ENCODE results near the gene TEKT5.

GRCh38 chr16:10624527-10624926, 70.2 kb downstream of the TEKT5 start:
- no peak for TF ChIP-seq CTCF (IDR thresholded peaks at IDR 0.05)
- no peak for TF ChIP-seq POLR2A (IDR thresholded peaks at IDR 0.05)
